Liver (tissue), 3 donors: Measurements from ENCODE around the gene CFL2.

Experiments
- FOXA1 ChIP-seq: IDR thresholded peaks from 2 replicates; pipeline ENCODE4 v1.6.1; 2016; ENCODE audit warnings: antibody characterized with exemption
- GABPA ChIP-seq, 2 donors: IDR thresholded peaks in 1 of 2; conservative IDR thresholded peaks in 1 of 2; 2 replicates each; pipeline ENCODE4 v1.6.1; 2016; ENCODE audit warnings: antibody characterized with exemption in 2 of 2, mild to moderate bottlenecking in 1 of 2, moderate library complexity in 1 of 2
- JUND ChIP-seq, 2 donors: IDR thresholded peaks; 2 replicates each; pipeline ENCODE4 v1.6.1; 2016; ENCODE audit warnings: antibody characterized with exemption in 2 of 2
- NR2F2 ChIP-seq: IDR thresholded peaks from 2 replicates; pipeline ENCODE4 v1.6.1; 2016; ENCODE audit warnings: antibody characterized with exemption
- RAD21 ChIP-seq, 2 donors: IDR thresholded peaks; 2 replicates each; pipeline ENCODE4 v1.6.1; 2016; ENCODE audit warnings: antibody characterized with exemption in 2 of 2, mild to moderate bottlenecking in 2 of 2
- SP1 ChIP-seq: IDR thresholded peaks from 2 replicates; pipeline ENCODE4 v1.6.1; 2018; ENCODE audit warnings: antibody characterized with exemption, mild to moderate bottlenecking
- TAF1 ChIP-seq: conservative IDR thresholded peaks from 2 replicates; pipeline ENCODE4 v1.6.1; 2016; ENCODE audit warnings: antibody characterized with exemption, mild to moderate bottlenecking
- YY1 ChIP-seq: IDR thresholded peaks from 2 replicates; pipeline ENCODE4 v1.6.1; 2016; ENCODE audit warnings: antibody characterized with exemption, mild to moderate bottlenecking
- TF ChIP-seq, protein P1 (sequence below): IDR thresholded peaks from 2 replicates; pipeline ENCODE4 v1.6.1; 2016; ENCODE audit warnings: antibody characterized with exemption
- TF ChIP-seq, protein P2 (sequence below): IDR thresholded peaks from 2 replicates; pipeline ENCODE4 v1.6.1; 2016; ENCODE audit warnings: antibody characterized with exemption, mild to moderate bottlenecking
- TF ChIP-seq, protein P3 (sequence below): fragments of 150-350 bp; IDR thresholded peaks from 2 replicates; pipeline ENCODE4 v1.5.1; 2017; ENCODE audit warnings: improper control_type of control experiment, low read depth, low read length; ENCODE audit not compliant: missing input control
- TF ChIP-seq, protein P4 (sequence below): IDR thresholded peaks from 2 replicates; pipeline ENCODE4 v1.6.1; 2016; ENCODE audit warnings: antibody characterized with exemption
- TF ChIP-seq, protein P5 (sequence below): IDR thresholded peaks from 2 replicates; pipeline ENCODE4 v1.6.1; 2016; ENCODE audit warnings: antibody characterized with exemption
- donor health status: healthy.
- donor health status: healthy.

DNA sequence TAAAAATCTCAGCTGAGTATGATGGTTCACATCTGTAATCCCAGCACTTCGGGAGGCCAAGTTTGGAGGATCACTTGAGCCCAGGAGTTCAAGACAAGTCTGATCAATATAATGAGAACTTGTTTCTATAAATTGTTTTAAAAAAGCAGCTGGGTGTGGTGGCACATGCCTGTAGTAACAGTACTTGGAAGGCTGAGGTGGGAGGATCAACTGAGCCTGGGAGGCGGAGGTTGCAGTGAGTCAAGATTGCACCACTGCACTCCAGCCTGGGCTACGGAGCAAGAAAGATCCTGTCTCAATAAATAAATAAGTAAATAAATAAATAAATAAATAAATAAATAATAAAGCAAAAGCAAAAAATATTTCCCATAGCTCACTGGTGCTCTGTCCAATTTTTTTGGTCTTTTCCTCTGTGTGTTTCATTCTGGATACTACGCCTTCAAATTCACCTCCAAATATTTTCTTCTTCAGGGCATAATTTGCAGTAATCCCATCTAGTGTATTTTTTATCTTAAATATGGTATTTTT is 51.8 kb downstream of the CFL2 start:
- TF ChIP-seq, protein P1, sequence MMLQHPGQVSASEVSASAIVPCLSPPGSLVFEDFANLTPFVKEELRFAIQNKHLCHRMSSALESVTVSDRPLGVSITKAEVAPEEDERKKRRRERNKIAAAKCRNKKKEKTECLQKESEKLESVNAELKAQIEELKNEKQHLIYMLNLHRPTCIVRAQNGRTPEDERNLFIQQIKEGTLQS = no peak
- TF ChIP-seq, protein P2, sequence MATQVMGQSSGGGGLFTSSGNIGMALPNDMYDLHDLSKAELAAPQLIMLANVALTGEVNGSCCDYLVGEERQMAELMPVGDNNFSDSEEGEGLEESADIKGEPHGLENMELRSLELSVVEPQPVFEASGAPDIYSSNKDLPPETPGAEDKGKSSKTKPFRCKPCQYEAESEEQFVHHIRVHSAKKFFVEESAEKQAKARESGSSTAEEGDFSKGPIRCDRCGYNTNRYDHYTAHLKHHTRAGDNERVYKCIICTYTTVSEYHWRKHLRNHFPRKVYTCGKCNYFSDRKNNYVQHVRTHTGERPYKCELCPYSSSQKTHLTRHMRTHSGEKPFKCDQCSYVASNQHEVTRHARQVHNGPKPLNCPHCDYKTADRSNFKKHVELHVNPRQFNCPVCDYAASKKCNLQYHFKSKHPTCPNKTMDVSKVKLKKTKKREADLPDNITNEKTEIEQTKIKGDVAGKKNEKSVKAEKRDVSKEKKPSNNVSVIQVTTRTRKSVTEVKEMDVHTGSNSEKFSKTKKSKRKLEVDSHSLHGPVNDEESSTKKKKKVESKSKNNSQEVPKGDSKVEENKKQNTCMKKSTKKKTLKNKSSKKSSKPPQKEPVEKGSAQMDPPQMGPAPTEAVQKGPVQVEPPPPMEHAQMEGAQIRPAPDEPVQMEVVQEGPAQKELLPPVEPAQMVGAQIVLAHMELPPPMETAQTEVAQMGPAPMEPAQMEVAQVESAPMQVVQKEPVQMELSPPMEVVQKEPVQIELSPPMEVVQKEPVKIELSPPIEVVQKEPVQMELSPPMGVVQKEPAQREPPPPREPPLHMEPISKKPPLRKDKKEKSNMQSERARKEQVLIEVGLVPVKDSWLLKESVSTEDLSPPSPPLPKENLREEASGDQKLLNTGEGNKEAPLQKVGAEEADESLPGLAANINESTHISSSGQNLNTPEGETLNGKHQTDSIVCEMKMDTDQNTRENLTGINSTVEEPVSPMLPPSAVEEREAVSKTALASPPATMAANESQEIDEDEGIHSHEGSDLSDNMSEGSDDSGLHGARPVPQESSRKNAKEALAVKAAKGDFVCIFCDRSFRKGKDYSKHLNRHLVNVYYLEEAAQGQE = no peak
- TF ChIP-seq JUND (IDR thresholded peaks at IDR 0.05) (no peak), SP1 (no peak), FOXA1 (no peak), TAF1 (no peak), YY1 (no peak), GABPA (IDR thresholded peaks at IDR 0.05 in 1 of 2, conservative IDR thresholded peaks at IDR 0.05 in 1 of 2) (no peak), RAD21 (IDR thresholded peaks at IDR 0.05) (no peak), NR2F2 (no peak)
- TF ChIP-seq, protein P3, sequence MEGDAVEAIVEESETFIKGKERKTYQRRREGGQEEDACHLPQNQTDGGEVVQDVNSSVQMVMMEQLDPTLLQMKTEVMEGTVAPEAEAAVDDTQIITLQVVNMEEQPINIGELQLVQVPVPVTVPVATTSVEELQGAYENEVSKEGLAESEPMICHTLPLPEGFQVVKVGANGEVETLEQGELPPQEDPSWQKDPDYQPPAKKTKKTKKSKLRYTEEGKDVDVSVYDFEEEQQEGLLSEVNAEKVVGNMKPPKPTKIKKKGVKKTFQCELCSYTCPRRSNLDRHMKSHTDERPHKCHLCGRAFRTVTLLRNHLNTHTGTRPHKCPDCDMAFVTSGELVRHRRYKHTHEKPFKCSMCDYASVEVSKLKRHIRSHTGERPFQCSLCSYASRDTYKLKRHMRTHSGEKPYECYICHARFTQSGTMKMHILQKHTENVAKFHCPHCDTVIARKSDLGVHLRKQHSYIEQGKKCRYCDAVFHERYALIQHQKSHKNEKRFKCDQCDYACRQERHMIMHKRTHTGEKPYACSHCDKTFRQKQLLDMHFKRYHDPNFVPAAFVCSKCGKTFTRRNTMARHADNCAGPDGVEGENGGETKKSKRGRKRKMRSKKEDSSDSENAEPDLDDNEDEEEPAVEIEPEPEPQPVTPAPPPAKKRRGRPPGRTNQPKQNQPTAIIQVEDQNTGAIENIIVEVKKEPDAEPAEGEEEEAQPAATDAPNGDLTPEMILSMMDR = no peak
- TF ChIP-seq, protein P4, sequence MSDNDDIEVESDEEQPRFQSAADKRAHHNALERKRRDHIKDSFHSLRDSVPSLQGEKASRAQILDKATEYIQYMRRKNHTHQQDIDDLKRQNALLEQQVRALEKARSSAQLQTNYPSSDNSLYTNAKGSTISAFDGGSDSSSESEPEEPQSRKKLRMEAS = no peak
- TF ChIP-seq, protein P5, sequence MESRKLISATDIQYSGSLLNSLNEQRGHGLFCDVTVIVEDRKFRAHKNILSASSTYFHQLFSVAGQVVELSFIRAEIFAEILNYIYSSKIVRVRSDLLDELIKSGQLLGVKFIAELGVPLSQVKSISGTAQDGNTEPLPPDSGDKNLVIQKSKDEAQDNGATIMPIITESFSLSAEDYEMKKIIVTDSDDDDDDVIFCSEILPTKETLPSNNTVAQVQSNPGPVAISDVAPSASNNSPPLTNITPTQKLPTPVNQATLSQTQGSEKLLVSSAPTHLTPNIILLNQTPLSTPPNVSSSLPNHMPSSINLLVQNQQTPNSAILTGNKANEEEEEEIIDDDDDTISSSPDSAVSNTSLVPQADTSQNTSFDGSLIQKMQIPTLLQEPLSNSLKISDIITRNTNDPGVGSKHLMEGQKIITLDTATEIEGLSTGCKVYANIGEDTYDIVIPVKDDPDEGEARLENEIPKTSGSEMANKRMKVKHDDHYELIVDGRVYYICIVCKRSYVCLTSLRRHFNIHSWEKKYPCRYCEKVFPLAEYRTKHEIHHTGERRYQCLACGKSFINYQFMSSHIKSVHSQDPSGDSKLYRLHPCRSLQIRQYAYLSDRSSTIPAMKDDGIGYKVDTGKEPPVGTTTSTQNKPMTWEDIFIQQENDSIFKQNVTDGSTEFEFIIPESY = no peak
